Effector memory CD8-positive, alpha-beta T cell (primary cell): ENCODE results near the gene FUT8.

Experiments
- ATAC-seq: fragments of 150-1000 bp; cut with Tn5 transposase; replicated peaks from 2 replicates; pipeline ENCODE4 v1.10.0; 2021; ENCODE audit warnings: mild to moderate bottlenecking, moderate library complexity
- DNase-seq, 3 experiments: peaks; one replicate each; pipeline ENCODE4 v3.0.0; 2021
- H3K27ac Mint-ChIP-seq, 2 donors: one replicate each; pipeline ENCODE4 v1.8.0; 2022; ENCODE audit warnings: mild to moderate bottlenecking in 2 of 2, mixed read lengths in 2 of 2, moderate library complexity in 2 of 2
- H3K27me3 Mint-ChIP-seq, 2 donors: one replicate each; pipeline ENCODE4 v1.8.0; 2022; ENCODE audit warnings: mixed read lengths in 2 of 2
- H3K36me3 Mint-ChIP-seq: one replicate; pipeline ENCODE4 v1.8.0; 2022; ENCODE audit warnings: mild to moderate bottlenecking, moderate library complexity, mixed read lengths; ENCODE audit not compliant: insufficient read depth
- H3K4me1 Mint-ChIP-seq, 2 donors: one replicate each; pipeline ENCODE4 v1.8.0; 2022; ENCODE audit warnings: low read depth in 2 of 2, mixed read lengths in 2 of 2
- H3K4me3 Mint-ChIP-seq, 2 donors: one replicate each; pipeline ENCODE4 v1.8.0; 2022; ENCODE audit warnings: mild to moderate bottlenecking in 2 of 2, mixed read lengths in 2 of 2, moderate library complexity in 2 of 2
- H3K9me3 Mint-ChIP-seq, 2 donors: one replicate each; pipeline ENCODE4 v1.8.0; 2022; ENCODE audit warnings: mixed read lengths in 2 of 2

The FUT8 gene

DNA sequence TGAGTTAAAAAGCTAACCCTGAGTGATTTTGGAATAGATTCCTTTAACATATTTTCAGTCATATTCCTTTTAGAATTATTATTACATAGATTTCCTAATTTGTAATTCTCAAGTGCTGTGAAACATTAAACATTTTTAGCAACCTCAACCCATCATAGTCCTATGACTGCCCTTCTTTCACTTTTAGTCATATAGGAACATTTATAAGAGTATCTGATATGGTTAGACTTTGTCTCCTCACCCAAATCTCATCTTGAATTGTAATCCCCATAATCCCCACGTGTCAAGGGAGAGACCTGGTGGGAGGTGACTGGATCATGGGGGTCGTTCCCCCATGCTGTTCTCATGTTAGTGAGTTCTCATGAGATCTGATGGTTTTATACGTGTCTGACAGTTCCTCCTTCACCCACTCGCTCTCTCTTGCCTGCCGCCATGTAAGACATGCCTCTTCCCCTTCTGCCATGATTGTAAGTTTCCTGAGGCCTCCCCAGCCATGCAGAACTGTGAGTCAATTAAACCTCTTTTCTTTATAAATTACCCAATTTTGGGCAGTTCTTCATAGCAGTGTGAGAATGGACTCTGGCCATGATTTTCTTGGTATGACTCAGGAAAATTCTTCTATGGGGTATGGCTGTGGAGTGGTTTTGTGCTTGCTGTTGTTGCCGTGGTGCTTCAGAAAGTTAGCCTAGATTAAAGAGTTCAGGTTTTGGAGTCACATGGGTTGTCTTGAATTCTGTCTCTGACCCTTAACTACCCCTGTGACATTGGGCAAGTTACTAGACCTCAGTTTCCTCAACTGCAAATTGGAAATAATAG lies 83.9 kb downstream of the FUT8 start:
- H3K4me1 Mint-ChIP-seq, result peaks cover 9 to 26% of the 10 kb centered on the region in 2 donors
- no peak overlapping the region for H3K4me3 Mint-ChIP-seq
- ATAC-seq (no peak), DNase-seq (no peak)
- no peaks in the 10 kb centered on the region for H3K36me3 Mint-ChIP-seq
- no peak overlapping the region for H3K27ac Mint-ChIP-seq
- no peaks in the 10 kb centered on the region for H3K27me3 Mint-ChIP-seq
- no peaks in the 10 kb centered on the region for H3K9me3 Mint-ChIP-seq

DNA sequence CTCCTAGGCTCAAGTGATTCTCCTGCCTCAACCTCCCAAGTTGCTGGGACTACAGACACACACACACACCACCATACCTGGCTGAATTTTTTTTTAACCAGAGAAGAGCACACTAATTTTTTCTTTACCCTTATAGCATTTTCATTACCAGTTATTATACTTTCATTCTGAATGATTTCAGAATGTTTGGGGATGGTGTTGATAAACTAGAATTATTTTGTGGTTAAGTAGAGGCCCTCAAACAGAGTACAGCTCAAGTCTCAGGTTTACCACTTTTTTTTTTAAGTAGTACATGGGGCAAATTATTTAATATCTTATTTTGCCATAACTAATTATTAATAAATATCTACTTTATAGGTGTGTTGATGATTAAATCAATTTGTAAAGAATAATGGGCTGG lies 86.6 kb downstream of the FUT8 start:
- no peaks in the 10 kb centered on the region for H3K27me3 Mint-ChIP-seq
- H3K36me3 Mint-ChIP-seq, result no peaks in the 10 kb centered on the region
- H3K9me3 Mint-ChIP-seq, result no peaks in the 10 kb centered on the region
- no peak overlapping the region for H3K27ac Mint-ChIP-seq
- H3K4me3 Mint-ChIP-seq, result no peak overlapping the region
- no peak for DNase-seq
- peaks cover 15 to 28% of the 10 kb centered on the region in 2 donors for H3K4me1 Mint-ChIP-seq
- ATAC-seq, result no peak

- Mint-ChIP-seq H3K36me3 (no peaks in the 10 kb centered on the region), H3K9me3 (no peaks in the 10 kb centered on the region), H3K27me3 (no peaks in the 10 kb centered on the region), H3K27ac (no peak overlapping the region), H3K4me3 (no peak overlapping the region), H3K4me1 (peaks cover 17 to 28% of the 10 kb centered on the region in 2 donors)
- no peak for ATAC-seq
- no peak for DNase-seq
Observed at GRCh38 chr14:65500075-65500474, 87.5 kb downstream of the FUT8 start.

DNA sequence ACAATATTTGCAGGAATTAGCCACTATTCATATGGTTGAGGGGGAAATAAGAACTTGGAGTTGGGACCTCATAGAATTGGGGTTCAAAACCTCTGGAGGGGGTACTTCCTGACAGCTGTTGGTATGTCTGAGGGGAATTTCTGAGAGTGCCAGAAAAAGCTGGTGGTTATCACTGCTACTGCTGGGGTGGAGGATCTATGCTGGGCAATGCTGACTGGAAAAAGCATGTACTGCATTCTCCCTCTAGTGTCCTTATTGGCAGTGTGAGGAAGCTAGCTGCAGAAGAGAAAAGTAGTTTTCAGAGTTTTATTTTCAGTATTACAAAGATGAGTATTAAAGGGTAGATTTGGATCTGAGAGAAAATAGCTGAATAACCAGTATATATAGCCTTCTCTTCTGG lies 88.8 kb downstream of the FUT8 start:
- Mint-ChIP-seq H3K9me3 (no peaks in the 10 kb centered on the region), H3K27ac (no peak overlapping the region), H3K27me3 (no peaks in the 10 kb centered on the region), H3K36me3 (no peaks in the 10 kb centered on the region), H3K4me1 (peaks cover 17 to 28% of the 10 kb centered on the region in 2 donors), H3K4me3 (no peak overlapping the region)
- DNase-seq, result no peak
- no peak for ATAC-seq

DNA sequence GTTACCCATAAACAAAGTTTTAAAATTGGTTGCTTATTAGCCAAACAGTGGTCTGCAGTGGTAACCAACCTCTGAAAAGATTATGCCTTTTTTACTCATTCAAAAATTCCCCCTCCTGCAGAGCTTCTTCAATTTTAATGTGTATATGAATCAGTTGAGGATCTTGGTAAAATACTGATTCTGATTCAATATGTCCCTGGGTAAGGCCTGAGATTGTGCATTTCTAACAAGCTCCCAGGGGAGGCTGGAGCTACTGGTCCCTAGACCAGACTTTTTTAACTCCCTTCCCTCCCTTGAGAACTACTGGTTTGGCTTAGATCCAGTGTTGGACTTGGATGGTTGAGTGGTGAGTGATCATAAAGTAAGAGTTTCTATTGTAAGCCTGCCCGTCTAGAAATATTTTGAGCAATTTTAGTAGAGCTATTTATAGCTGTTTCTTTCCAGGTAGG lies 90.2 kb downstream of the FUT8 start:
- no peaks in the 10 kb centered on the region for H3K27me3 Mint-ChIP-seq
- H3K9me3 Mint-ChIP-seq, result no peaks in the 10 kb centered on the region
- H3K4me3 Mint-ChIP-seq, result no peak overlapping the region
- peaks cover 15 to 29% of the 10 kb centered on the region in 2 donors for H3K4me1 Mint-ChIP-seq
- DNase-seq (no peak), ATAC-seq (no peak)
- no peaks in the 10 kb centered on the region for H3K36me3 Mint-ChIP-seq
- H3K27ac Mint-ChIP-seq, result peak overlapping the region in 1 of 2 donors; percentile 44

GRCh38 chr14:65503771-65504170 lies 91.2 kb downstream of the FUT8 start:
- Mint-ChIP-seq H3K27me3 (no peaks in the 10 kb centered on the region), H3K36me3 (peaks cover 4% of the 10 kb centered on the region), H3K4me3 (no peak overlapping the region), H3K4me1 (peaks cover 15 to 31% of the 10 kb centered on the region in 2 donors), H3K9me3 (peaks cover 0 to 2% of the 10 kb centered on the region in 2 donors), H3K27ac (peak overlapping the region in 1 of 2 donors; percentile 44)
- no peak for DNase-seq
- no peak for ATAC-seq

DNA sequence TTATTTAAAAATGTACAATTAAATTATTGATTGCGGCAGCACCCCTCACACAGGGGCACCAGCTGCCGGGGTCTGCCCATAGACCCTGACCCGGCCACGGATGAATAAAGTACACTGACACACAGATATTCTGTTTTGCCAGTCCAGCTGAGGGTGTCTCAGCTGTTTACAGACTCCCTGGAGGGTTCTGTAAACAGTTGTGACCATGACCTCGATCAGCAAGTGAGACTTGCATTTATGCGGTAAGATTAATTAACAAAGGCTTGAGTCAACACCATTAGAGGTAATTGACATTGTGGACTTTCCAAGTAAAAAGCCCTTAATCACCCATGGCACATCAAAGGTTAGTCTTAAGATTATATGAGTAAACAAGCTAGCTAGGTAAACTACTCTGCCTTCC lies 94.3 kb downstream of the FUT8 start:
- DNase-seq, result no peak
- Mint-ChIP-seq H3K4me1 (peaks cover 11 to 41% of the 10 kb centered on the region in 2 donors), H3K36me3 (peaks cover 4% of the 10 kb centered on the region), H3K27ac (no peak overlapping the region), H3K4me3 (no peak overlapping the region), H3K9me3 (peaks cover 0 to 3% of the 10 kb centered on the region in 2 donors), H3K27me3 (no peaks in the 10 kb centered on the region)
- ATAC-seq, result no peak

DNA sequence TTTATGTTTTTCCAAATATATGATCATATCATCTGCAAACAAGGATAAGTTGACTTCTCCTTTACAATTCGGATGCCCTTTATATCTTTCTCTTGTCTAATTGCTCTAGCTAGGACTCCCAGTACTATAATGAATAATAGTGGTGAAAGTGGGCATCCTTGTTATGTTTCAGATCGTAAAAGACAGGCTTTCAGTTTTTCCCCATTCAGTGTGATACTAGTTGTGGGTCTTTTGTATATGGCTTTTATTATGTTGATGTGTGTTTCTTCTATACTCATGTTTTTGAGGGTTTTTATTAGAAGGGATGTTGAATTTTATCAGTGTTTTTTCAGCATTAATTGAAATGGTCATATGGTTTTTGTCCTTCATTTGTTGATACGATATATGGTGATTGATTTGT lies 97.3 kb downstream of the FUT8 start:
- peaks cover 15 to 47% of the 10 kb centered on the region in 2 donors for H3K4me1 Mint-ChIP-seq
- ATAC-seq, result no peak

GRCh38 chr14:65513671-65514070 lies 101.1 kb downstream of the FUT8 start:
- H3K4me3 Mint-ChIP-seq, result no peak overlapping the region
- H3K9me3 Mint-ChIP-seq, result peaks cover 0 to 2% of the 10 kb centered on the region in 2 donors
- DNase-seq (no peak), ATAC-seq (no peak)
- H3K4me1 Mint-ChIP-seq, result peaks cover 15 to 57% of the 10 kb centered on the region in 2 donors
- H3K27me3 Mint-ChIP-seq, result no peaks in the 10 kb centered on the region
- H3K36me3 Mint-ChIP-seq, result no peaks in the 10 kb centered on the region
- peak overlapping the region in 1 of 2 donors; percentile 3 for H3K27ac Mint-ChIP-seq

More for the DNA sequence above, 97.3 kb downstream of the FUT8 start:
- Mint-ChIP-seq H3K9me3 (peaks cover 0 to 3% of the 10 kb centered on the region in 2 donors), H3K27me3 (no peaks in the 10 kb centered on the region), H3K36me3 (peaks cover 4% of the 10 kb centered on the region), H3K27ac (no peak overlapping the region), H3K4me3 (no peak overlapping the region)
- no peak for DNase-seq

GRCh38 chr14:65517635-65518542 lies 105.4 kb downstream of the FUT8 start:
- Mint-ChIP-seq H3K27ac (peak overlapping the region; percentile 13 to 46), H3K36me3 (no peaks in the 10 kb centered on the region), H3K9me3 (no peaks in the 10 kb centered on the region), H3K4me3 (no peak overlapping the region), H3K4me1 (peaks cover 10 to 31% of the 10 kb centered on the region in 2 donors), H3K27me3 (no peaks in the 10 kb centered on the region)
- no peak for DNase-seq
- ATAC-seq, result no peak

GRCh38 chr14:65528069-65528468 lies 115.5 kb downstream of the FUT8 start:
- no peaks in the 10 kb centered on the region for H3K36me3 Mint-ChIP-seq
- peaks cover 6 to 8% of the 10 kb centered on the region in 2 donors for H3K9me3 Mint-ChIP-seq
- no peak overlapping the region for H3K4me3 Mint-ChIP-seq
- no peak for ATAC-seq
- no peaks in the 10 kb centered on the region for H3K27me3 Mint-ChIP-seq
- DNase-seq, result no peak
- peaks cover 3 to 28% of the 10 kb centered on the region in 2 donors for H3K4me1 Mint-ChIP-seq
- H3K27ac Mint-ChIP-seq, result no peak overlapping the region

- no peak overlapping the region for H3K27ac Mint-ChIP-seq
- peaks cover 3 to 10% of the 10 kb centered on the region in 2 donors for H3K4me1 Mint-ChIP-seq
- H3K4me3 Mint-ChIP-seq, result no peak overlapping the region
- no peaks in the 10 kb centered on the region for H3K27me3 Mint-ChIP-seq
- peaks cover 0 to 8% of the 10 kb centered on the region in 2 donors for H3K9me3 Mint-ChIP-seq
- no peaks in the 10 kb centered on the region for H3K36me3 Mint-ChIP-seq
- DNase-seq (no peak), ATAC-seq (no peak)
Observed at GRCh38 chr14:65531148-65531547, 118.6 kb downstream of the FUT8 start.

DNA sequence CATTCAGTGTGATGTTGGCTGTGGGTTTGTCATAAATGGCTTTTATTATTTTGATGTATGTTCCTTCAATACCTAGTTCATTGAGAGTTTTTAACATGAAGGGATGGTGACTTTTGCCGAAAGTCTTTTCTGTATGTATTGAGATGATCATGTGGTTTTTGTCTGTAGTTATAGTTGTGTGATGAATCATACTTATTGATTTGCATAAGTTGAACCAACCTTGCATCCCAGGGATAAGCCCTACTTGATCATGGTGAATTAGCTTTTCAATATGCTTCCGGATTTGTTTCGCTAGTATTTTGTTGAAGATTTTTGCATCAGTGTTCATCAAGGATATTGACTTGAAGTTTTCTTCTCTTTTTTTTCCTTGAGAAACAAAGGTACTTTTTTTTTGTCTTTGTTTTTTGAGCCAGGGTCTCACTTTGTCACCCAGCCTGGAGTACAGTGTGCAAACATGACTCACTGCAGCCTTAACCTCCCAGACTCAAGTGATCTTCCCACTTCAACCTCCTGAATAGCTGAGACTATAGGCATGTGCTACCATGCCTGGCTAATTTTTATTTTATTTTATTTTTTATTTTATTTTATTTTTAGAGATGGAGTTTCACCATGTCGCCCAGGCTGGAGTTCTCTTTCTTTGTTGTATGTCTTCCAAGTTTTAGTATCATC lies 121.3 kb downstream of the FUT8 start:
- ATAC-seq (no peak), DNase-seq (no peak)
- H3K9me3 Mint-ChIP-seq, result no peaks in the 10 kb centered on the region
- H3K4me1 Mint-ChIP-seq, result peaks cover 5 to 10% of the 10 kb centered on the region in 2 donors
- no peak overlapping the region for H3K27ac Mint-ChIP-seq
- no peak overlapping the region for H3K4me3 Mint-ChIP-seq
- no peaks in the 10 kb centered on the region for H3K36me3 Mint-ChIP-seq
- H3K27me3 Mint-ChIP-seq, result no peaks in the 10 kb centered on the region
